HG03521 (cell line): ENCODE measurements around the gene LMBR1.
"Not testable (repeated sequence)": the region's sequence is repeated elsewhere in the genome, so short reads cannot be mapped to it uniquely, and the experiment has no call there.

ENCODE experiments used
- ATAC-seq: cut with Tn5 transposase; IDR thresholded peaks from one replicate; pipeline ENCODE4 v1.9.1; 2021; ENCODE audit warnings: mild to moderate bottlenecking, moderate library complexity; ENCODE audit not compliant: unreplicated experiment

LMBR1 gene

GRCh38 chr7:156803656-156804055 is 89.3 kb downstream of the LMBR1 start:
- not testable (repeated sequence) for ATAC-seq

DNA sequence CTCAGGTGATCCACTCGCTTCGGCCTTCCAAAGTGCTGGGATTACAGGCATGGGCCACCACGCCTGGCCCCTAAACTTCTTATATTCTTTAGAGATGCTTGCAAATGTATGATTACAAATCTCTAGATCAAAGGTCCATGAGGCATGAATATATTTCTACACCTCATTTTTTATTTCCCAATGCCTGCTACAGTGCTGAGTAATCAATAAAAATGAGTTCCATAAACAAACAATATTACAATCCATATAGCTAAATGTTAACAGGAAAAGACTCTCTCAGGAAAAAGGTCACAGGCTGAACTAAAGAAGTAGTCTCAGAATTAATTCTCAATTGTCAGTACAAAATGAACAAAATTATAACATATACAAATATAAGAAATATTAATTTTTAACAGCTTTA is 90.8 kb downstream of the LMBR1 start:
- ATAC-seq, result no peak

GRCh38 chr7:156795415-156795814 is 97.6 kb downstream of the LMBR1 start:
- ATAC-seq, result no peak

DNA sequence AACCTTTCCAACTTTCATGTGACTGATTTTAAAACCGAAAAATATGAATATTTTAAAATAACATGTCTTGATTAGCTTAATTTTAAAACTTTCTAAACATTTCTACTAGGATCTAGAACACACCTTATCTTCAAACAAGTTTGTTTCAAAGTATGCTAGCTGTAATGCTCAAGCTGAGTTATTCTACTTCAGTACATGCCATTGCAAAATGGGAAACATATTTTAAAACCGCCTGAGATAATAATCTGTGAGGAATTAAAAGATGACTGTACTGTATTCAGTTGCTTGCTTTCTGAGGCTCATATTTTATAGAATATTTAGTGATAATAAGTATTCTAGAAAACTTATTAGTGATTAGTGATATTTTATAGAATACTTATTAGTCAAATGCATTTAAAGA is 99.6 kb downstream of the LMBR1 start:
- no peak for ATAC-seq

- ATAC-seq, result no peak
These were observed 100.4 kb downstream of the LMBR1 start for GRCh38 chr7:156792611-156793010.

DNA sequence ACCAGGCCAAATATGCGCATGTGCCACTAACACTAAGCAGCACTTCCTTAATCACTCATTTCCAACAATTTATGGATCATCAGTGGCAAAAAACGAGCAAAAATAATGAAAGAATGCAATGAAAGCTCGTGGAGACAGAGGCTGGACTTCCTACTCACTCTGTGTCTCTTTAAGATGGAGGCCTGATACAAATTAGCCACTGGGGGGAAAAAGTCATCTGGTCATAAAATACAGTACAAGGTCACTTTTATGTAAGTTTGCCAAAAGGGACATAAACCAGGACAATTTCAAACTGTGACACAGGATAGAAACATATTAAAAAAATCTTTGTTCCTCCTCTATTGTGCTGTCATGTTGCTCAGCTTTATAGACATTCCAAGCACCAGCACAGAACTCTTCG is 101.7 kb downstream of the LMBR1 start:
- ATAC-seq, result no peak

DNA sequence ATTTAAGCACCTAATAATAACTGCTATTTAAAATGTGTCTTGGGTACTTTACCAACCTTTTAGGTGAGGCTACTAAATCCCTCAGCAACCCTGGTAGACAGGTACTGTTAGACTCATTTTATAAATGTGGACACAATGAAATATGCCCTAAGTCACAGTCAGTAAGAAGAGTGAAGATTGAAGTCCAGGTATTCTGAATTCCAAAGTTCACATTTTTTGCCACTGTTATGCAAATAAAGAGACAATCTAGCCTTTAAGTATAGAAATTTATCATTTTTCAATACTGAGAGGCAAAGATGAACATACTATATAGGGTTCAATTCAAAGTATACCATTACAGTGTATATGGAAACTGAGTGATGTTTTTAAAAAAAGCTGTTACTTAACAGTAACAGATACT is 102.7 kb downstream of the LMBR1 start:
- ATAC-seq, result no peak

DNA sequence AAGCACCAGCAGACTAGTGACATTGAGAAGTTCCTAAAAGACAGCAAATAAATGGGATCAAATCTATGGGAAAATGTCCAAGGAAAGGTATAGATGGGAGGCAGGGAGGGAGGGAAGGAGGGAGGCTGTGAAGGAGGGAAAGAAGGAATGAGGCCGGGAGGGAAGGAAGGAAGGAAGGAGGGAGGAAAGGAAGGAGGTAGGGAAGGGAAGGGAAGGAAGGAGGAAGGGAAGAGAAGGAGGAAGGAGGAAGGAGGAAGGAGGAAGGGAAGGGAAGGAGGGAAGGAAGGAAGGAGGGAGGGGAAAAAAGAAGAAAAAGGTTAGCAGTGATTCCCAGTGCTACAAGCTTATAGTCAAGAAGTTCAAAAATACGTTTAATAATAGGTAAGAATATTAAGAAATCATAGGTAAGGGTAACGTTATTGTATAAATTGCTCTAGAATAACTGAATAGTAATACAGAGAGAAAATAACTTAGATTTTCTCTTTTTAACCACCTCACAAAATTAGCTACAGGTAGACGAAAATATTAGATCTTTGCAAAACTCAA is 106.9 kb downstream of the LMBR1 start:
- no peak for ATAC-seq

DNA sequence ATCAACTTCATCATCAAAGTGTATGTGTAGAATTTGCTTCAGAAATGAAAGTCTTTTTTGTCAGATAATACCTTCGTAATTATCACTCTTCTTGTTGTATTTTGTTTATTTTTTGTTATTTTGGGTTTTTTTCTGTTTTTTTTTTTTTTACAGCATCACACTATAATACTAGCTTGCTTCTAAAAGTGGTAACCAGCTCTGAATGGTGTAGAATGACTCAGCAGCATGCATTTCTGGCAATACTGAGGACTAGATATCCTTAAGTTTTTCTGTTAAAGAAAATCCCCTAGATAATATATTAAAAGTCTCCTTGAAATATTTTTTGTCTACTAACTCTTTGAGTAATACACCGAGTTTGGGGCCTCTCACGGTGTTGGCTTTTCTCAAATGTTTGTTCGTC is 109.1 kb downstream of the LMBR1 start:
- ATAC-seq, result no peak

- ATAC-seq, result no peak
These were observed 111.0 kb downstream of the LMBR1 start for GRCh38 chr7:156781972-156782371.

GRCh38 chr7:156780724-156781455 is 112.1 kb downstream of the LMBR1 start:
- peak; percentile 94 for ATAC-seq

GRCh38 chr7:156778668-156779067 is 114.3 kb downstream of the LMBR1 start:
- no peak for ATAC-seq

- no peak for ATAC-seq
These were observed 114.8 kb downstream of the LMBR1 start for GRCh38 chr7:156778201-156778600.

DNA sequence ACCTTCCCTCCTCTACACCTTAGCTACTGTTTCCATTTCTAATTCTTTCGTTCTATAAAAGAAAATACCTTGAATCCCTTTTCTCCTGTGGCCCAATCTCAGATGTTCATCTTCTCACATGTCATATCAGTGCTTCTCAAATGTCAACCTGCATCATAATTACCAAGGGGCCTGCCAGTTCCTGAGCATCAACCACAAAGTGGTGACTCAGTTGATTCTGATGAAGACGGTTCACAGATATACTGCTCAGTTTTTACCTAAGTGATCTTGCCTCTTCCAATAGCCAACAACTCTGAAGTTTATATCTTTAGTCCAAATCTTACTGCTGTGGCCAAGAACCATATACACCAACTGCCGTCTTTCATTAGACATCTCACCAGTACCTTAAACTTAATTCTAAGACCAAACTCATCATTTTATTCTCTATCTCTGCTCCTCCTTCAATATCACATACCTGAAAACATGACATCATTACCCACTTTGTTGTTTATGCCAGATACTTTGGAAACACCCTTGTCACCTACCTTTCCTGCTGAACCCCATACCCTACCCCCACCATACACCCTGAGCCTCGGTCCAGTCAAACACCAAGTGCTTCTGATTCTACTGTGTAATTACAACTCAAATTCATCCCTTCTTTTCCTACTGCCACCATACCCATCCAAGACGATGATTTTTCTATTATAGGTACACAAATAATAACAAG is 115.5 kb downstream of the LMBR1 start:
- ATAC-seq, result no peak

- no peak for ATAC-seq
These were observed 116.5 kb downstream of the LMBR1 start for GRCh38 chr7:156776527-156776926.

- no peak for ATAC-seq
These were observed 119.0 kb downstream of the LMBR1 start for GRCh38 chr7:156773966-156774365.

DNA sequence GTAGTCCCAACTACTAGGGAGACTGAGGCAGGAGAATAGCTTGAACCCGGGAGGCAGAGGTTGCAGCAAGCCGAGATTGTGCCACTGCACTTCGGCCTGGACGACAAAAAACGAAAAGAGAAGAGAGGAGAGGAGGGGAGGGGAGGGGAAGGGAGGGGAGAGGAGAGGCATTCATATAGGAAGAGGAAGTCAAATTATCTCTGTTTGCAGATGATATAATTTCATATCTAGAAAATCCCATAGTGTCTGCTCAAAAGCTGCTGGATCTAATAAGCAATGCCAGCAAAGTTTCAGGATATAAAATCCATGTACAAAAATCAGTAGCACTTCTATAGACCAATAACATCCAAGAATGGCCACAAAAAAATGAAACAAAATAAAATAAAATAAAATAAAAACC is 120.3 kb downstream of the LMBR1 start:
- ATAC-seq, result no peak

DNA sequence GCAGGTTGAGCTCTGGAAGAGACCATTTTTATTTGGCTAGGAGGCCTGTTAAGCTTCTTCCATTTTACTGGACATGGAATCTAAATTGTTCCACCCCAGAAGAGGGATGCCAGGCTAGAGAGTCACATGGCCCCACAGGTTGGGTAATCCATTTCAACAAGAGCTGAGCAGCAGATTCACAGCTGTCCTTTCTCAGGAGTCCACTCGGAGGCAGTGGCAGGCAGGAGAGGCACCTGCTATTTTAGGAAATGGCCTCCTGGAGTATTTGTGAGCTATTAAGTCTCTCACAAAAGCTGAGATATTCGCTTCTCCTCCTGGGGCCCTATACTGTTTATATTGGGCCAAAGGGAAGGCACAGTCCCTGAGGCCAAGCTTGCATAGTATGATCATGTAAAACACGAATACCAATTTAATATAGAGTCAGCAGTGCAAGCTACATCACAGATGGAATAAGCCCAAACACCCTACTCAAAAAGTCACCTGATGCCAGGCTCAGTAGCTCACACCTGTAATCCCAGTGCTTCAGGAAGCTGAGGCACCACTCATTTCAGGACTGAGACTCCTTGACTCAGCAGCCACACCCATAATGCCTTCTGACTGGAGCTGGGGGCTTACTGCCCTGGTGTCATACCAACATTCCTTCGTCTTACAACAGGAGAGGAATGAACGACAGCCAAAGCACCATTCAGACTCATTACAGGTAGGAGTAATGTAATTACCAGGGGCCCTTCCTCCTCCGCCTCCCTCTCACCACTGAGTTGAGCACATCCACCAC is 124.1 kb downstream of the LMBR1 start:
- no peak for ATAC-seq

DNA sequence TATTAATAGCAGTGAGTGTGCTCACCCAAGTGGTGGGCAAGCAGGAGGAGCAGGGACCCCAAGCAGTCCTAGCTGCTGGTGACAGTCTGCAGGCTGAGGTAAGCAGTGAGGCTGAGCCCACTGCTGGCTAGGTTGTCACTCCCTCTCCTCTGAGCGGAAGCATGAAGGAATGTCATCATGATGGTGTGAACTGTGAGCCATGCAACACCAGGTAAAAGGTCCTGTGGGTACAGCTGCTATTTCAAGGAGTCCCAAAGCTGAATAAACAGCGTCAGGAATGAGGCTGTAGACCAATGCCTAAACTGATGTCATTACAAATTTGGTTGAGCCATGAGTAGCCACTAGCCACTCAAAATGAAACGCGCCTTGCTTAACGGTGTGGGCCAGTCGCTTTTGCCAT is 126.3 kb downstream of the LMBR1 start:
- no peak for ATAC-seq

GRCh38 chr7:156765901-156766656 is 126.9 kb downstream of the LMBR1 start:
- ATAC-seq, result no peak

GRCh38 chr7:156764766-156765165 is 128.2 kb downstream of the LMBR1 start:
- ATAC-seq, result no peak
